Right renal pelvis (tissue), 4 donors: ENCODE measurements around the gene FLOT1. TPM values are rescaled to one million over a fixed set of nuclear protein-coding genes. Genes with fewer than 3 reads are reported as not detected.
"Not testable (repeated sequence)": the region's sequence is repeated elsewhere in the genome, so short reads cannot be mapped to it uniquely, and the experiment has no call there.

ENCODE experiments used
- DNase-seq, 4 donors: peaks; one replicate each; pipeline ENCODE4 v3.0.0-alpha.2; 2013; ENCODE audit warnings: low read depth in 4 of 4, low spot score in 3 of 4, missing footprints in 1 of 4
- polyA plus RNA-seq, 4 donors: library from polyadenylated mRNA; unstranded; fragments of 120-200 nt; gene quantifications; one replicate each; pipeline ENCODE4 v1.2.1, GENCODE V29; 2013; ENCODE audit not compliant: insufficient read length in 4 of 4

Gene FLOT1
- polyA plus RNA-seq, 4 donors: 135 to 145 (median 143) TPM

DNA sequence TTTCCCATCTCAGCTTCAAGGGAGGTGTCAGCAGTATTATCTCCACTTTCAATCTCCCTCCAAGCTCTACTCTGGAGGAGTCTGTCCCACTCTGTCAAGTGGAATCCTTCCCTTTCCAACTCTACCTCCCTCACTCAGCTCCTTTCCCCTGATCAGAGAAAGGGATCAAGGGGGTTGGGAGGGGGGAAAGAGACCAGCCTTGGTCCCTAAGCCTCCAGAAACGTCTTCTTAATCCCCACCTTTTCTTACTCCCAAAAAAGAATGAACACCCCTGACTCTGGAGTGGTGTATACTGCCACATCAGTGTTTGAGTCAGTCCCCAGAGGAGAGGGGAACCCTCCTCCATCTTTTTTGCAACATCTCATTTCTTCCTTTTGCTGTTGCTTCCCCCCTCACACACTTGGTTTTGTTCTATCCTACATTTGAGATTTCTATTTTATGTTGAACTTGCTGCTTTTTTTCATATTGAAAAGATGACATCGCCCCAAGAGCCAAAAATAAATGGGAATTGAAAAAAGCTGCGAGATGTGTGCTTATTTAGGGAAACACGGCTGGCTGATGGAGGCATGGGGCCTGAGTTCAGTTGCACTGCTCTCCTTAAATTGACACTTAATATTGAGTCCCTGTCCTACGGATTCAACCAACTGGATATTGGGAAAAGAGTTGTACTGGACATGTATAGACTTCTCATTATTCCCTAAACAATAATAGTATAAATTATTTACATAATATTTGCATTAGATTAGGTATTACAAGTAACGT is 17.4 kb downstream of the FLOT1 start:
- DNase-seq: no peak

DNA sequence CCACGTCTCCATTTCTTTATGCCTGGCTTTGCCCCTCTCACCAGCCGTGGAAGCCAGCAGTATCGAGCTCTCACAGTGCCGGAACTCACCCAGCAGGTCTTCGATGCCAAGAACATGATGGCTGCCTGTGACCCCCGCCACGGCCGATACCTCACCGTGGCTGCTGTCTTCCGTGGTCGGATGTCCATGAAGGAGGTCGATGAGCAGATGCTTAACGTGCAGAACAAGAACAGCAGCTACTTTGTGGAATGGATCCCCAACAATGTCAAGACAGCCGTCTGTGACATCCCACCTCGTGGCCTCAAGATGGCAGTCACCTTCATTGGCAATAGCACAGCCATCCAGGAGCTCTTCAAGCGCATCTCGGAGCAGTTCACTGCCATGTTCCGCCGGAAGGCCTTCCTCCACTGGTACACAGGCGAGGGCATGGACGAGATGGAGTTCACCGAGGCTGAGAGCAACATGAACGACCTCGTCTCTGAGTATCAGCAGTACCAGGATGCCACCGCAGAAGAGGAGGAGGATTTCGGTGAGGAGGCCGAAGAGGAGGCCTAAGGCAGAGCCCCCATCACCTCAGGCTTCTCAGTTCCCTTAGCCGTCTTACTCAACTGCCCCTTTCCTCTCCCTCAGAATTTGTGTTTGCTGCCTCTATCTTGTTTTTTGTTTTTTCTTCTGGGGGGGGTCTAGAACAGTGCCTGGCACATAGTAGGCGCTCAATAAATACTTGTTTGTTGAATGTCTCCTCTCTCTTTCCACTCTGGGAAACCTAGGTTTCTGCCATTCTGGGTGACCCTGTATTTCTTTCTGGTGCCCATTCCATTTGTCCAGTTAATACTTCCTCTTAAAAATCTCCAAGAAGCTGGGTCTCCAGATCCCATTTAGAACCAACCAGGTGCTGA is 18.4 kb downstream of the FLOT1 start:
- not testable (repeated sequence) for DNase-seq

DNA sequence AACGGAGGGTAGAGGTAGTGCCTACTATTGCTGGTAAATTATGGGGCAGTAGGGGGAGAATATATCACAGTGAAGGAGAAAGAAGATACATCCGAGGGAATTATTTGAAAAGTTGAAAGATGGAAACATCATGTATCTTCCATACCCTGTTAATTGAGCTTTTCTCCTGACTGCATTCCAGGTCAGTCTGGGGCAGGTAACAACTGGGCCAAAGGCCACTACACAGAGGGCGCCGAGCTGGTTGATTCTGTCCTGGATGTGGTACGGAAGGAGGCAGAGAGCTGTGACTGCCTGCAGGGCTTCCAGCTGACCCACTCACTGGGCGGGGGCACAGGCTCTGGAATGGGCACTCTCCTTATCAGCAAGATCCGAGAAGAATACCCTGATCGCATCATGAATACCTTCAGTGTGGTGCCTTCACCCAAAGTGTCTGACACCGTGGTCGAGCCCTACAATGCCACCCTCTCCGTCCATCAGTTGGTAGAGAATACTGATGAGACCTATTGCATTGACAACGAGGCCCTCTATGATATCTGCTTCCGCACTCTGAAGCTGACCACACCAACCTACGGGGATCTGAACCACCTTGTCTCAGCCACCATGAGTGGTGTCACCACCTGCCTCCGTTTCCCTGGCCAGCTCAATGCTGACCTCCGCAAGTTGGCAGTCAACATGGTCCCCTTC is 19.2 kb downstream of the FLOT1 start:
- DNase-seq: not testable (repeated sequence)

DNA sequence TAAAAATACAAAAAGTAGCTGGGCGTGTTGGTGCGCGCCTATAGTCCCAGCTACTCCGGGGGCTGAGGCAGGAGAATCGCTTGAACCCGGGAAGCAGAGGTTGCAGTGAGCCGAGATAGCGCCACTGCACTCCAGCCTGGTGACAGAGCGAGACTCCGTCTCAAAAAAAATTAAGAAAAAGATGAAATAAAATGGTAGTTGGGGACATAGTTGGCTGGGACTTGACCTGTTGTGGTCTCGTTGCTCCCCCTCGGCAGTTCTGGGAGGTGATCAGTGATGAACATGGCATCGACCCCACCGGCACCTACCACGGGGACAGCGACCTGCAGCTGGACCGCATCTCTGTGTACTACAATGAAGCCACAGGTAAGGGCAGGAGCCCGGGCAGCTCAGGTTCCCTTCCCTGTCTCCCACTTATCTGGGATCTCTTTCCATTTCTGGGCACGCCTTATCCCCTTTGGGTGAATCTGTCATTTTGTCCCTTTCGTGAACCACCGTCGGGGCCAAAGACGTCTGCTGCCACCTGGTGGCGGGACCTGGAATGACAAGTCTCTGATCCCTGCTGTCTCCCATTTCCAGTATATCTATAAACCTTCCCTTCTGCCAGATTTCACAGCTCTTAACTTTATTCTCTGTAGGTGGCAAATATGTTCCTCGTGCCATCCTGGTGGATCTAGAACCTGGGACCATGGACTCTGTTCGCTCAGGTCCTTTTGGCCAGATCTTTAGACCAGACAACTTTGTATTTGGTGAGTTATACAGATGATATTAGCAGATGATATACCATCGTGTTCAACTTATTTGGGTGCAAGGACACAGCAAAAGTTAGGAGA is 20.0 kb downstream of the FLOT1 start:
- peak in 3 of 4 donors; percentile 67 to 81 (median 73) for DNase-seq

DNA sequence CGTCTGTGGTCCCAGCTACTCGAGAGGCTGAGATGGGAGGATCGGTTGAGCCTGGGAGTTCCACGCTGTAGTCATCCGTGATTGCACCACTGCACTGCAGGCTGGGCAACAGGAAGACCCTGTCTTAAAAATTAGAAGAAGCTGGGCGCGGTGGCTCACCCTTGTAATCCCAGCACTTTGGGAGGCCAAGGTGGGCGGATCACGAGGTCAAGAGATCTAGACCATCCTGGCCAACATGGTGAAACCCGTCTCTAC is 20.5 kb downstream of the FLOT1 start:
- not testable (repeated sequence) for DNase-seq

DNA sequence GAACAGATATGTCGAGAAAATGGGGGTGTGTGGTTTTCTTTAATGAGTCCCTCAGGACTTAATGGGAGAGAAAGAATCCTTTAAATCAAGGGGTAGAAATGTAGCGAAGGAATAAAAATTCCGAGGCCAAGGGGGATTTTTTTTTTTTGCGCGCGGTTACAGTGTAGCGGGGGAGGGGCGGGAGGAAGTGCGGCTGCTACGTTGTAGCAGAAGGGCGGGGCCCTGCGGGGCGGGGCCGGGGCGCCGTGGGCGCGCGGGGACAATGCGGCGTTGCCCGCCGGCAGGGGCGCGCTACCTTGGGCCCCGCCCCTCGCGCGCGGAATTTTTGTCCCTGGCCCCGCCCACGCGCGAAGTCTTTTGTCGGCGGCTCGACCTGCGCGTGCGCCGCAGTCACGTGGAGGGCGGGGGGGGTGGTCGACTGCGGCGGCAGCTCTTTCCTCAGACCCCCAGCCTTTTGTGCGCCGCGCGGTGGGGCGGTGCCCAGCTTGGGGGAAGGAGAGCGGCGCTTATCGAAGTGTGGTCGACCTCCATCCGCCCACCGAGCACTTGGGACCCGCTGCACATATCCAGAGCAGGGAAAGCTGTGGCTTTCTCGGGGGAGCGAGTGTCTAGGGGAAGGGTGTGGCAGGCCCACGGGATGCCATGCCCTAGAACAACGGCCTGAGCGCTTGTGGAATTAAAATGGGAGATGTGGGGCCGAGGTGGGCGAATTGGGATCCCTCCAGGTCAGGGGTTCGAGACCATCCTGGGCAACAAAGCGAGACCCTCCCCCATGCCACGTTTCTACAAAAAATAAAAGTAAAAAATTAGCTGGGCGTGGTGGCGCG is 21.1 kb downstream of the FLOT1 start:
- peak in 3 of 4 donors; percentile 83 to 88 (median 83) for DNase-seq

DNA sequence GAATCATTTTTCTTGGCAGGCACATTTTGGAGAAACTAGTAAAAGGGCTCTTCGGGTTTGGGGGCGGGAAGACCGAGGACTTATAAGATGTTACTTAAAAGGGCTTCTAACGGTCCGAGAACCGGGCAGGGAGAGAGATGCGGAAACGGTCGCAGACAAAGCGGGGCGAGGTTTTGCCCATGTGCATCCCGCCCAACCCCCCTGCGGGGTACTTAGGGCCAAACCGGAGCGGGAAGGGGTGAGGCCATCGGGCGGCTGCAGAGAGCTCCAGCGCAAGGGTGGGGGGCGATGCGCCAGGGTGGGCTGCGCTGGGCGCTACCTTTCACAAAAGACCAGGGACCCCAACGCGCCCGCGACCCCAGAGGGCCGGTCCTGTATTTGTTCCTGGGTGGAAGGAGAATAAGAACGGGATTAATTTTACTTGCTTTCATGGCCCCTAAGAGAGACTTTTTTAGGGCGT is 21.7 kb downstream of the FLOT1 start:
- peak in 1 of 4 donors; percentile 39 for DNase-seq

DNA sequence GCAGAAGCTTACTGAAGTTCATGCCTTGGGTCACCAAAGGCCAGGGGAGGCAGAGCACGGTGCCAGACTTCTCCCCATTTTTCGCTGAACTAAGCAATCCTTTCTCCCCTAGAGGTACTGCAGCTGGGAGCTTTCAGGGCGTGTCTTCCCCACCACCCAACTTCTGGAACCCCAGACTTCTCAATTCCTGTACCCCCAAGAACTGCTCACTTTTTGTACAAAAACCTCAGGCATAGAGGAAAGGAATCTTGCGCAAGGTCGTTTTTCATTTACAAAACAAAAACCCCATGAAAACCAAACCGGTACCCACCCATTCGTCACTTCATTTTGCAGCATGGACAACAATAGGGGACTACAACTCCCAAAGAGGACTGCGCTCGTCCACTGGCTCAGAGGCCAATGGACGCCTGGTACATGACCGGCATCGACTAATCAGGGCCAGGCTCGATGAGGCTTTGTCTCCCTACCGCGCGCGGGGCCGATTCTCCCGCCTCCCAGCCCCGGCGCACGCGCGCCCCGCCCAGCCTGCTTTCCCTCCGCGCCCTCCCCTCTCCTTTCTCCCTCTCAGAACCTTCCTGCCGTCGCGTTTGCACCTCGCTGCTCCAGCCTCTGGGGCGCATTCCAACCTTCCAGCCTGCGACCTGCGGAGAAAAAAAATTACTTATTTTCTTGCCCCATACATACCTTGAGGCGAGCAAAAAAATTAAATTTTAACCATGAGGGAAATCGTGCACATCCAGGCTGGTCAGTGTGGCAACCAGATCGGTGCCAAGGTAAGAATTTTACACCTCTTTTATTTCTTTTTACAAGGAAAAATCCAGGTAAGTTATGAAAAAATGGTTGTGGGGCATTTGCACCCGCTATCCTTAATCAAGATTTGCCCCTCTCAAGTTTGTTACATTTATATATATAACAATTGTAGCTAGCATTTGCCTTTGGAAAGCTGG is 22.4 kb downstream of the FLOT1 start, which contains the start of gene TUBB:
TSS of gene TUBB (plus strand) at position 562 of the 947 bp plus-strand sequence. CDS start at position 717, 155 bp downstream.
- DNase-seq: peak; percentile 93 to 96 (median 95)

DNA sequence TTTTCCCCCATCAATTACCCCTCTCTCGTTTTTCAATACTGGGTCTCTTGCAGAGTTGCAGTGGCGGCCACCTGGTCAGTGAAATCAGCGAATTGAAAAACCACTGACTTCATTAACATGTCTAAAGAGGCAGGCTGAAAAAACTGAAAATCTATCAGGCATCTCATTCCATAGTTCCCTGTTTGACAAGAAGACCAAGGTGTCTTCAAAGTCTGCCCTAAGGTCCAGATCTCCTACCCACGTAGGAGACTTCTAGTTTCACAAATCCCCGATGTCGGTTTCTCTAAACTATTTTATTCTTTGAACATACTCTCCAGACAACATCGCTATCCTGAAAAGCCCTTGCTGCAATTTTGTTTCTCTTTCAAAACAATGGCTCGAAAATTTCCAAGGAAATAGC is 23.1 kb downstream of the FLOT1 start:
- DNase-seq: no peak

DNA sequence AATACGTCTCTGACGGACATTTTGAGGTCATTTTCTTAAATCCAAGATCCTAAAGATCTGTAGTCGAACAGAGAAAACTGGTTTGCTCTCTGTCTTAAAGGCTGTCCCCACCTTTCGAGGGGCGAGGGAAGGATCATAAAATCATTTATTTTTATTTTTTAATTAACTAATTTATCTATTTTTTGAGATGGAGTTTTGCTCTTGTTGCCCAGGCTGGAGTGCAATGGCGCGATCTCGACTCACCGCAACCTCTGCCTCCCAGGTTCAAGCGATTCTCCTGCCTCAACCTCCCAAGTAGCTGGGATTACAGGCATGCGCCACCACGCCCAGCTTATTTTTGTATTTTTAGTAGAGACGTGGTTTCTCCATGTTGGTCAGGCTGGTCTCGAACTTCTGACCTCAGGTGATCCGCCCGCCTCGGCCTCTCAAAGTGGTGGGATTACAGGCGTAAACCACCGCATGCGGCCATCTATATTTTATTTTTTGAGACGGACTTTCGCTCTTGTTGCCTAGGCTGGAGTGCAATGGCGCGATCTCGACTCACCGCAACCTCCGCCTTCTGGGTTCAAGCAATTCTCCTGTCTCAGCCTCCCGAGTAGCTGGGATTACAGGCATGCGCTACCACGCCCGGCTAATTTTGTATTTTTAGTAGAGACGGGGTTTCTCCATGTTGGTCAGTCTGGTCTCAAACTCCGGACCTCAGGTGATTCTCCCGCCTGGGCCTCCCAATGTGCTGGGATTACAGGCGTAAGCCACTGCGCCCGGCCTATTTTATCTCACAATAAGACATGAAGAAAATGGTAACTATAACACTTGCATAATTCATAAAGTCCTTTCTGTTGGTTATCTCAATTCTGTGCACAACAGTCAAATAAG is 24.4 kb downstream of the FLOT1 start:
- not testable (repeated sequence) for DNase-seq

DNA sequence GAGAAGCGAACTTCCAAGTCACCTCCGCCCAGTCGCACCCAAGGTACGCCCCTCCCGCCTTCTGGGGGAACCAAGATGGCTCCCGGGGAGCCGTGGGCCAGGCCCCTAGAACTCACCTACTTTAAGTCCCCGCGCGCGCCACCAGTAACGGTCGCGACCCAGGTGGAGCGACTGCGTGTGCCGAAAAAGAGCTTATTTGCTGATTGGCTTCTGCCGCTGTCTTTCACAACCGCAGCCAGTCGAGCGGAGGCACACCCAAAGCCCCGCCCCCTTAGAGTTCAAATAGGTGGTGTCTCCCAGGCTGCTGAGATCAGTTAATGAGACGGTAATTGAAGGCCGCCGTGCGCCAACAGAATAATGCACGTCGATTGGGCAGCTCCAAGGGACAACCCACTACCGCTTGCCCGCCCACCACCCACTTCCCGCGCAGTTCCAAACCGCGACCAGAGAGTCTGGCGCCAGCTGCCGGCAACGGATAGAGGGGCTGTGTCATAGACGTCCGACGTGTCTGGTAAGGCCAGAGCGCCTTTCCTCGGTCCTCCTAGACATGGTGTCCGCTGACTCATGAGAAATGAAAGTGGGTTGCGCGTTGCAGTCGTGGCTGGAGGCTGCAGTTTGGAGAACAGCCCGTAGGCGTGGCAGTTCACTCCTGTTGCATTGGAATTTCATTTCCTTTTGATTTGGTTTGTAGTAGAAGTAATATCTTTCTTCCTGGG is 25.2 kb downstream of the FLOT1 start, which contains the start of gene MDC1:
TSS of gene MDC1 (minus strand) at position 153 of the 716 bp plus-strand sequence. CDS start 2,106 bp downstream, outside the sequence.
- peak; percentile 94 to 99 (median 98) for DNase-seq

DNA sequence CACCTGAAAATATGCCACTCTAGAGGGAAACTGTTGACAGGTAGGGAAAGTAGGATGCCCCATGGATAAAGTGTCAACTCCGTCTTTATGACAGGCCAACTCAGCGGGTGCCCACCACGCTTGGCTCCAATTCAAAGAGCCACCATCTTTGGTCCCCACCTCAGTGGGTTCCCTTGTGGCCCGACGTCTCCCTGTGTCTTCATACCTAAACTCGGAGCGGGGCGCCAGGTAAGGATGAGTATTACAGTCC is 25.7 kb downstream of the FLOT1 start:
- peak in 1 of 4 donors; percentile 29 for DNase-seq

DNA sequence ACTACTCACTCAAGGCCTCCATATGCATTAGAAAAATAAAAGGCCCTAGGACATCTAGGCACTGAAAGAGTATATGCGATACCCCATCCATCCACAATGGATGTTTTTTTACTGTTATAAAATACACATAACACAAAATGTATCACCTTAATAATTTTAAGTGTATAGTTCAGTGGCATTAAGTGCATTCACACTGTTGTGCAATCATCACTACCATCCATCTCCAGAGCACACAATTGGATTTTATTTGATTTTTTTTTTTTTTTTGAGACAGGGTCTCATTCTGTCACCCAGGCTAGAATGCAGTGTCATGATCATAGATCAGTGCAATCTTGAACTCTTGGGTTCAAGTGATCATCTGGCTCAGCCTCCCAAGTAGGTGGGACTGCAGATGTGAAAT is 28.2 kb downstream of the FLOT1 start:
- no peak for DNase-seq

DNA sequence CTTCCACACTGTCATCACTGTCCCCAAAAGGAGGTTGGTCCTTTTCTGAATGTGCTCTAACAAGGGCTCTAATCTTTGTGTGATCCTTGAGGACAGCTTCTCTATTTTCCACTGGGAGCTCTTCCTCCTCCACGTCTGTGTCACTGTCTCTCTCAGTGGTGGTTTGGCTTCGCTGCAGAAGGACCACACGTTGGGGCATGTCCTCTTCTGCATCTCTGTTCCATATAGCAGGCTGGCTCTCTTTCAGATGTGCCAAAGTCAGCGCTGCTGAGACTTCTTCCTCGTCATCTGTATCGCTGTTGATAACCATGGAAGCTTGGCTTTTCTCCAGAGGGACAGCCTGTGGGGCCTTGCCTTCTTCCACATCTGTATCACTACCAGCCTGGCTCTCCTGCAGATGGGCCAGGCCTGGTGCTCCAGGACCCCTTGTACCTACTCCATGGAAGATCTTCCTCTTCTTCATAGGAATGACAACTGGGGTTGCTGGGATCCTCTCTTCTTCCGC is 30.0 kb downstream of the FLOT1 start:
- DNase-seq: no peak

DNA sequence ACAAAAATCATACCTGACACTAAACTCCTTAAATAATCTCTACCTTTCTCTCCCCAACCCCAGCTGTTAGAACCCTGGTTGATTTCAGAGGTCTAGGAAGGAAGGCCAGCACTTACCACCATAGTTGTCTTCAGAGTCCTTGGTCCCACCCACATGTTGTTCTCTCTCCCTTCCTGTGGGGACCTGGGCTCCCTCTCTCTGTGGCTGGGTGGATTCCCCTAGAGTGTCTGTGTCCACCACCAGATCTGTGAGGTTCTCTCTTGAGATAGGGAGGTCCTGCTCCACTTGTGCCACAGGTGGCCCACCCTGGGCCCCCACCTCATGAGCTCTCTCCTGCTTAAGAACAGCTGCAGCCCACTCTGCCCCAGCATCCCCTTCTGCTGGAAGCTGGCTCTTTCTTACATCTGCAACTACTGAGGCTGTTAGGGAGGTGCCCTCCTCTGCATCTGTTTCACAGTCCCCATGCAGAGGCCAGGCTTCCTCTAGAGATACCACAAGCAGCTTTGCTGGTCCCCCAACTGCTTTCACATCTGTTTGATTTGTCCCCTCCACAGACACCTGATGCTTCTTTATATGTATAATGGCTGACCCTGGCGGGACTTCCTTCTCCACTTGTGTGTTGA is 30.6 kb downstream of the FLOT1 start:
- no peak for DNase-seq
